GM18498 (cell line): ENCODE measurements around the gene CYB5R2.
A peak's percentile ranks its signal among the peaks of the same experiment; 100 is the strongest.

ENCODE experiments used
- ATAC-seq: cut with Tn5 transposase; IDR thresholded peaks from one replicate; pipeline ENCODE4 v1.9.1; 2021; ENCODE audit warnings: mild to moderate bottlenecking, moderate library complexity; ENCODE audit not compliant: unreplicated experiment

The CYB5R2 gene

GRCh38 chr11:7638710-7639642 lies 34.3 kb downstream of the CYB5R2 start:
- peak; percentile 87 for ATAC-seq

GRCh38 chr11:7637447-7638157 lies 35.7 kb downstream of the CYB5R2 start:
- ATAC-seq = no peak

GRCh38 chr11:7636350-7636749 lies 37.0 kb downstream of the CYB5R2 start:
- ATAC-seq = no peak

- ATAC-seq = no peak
These were observed 37.6 kb downstream of the CYB5R2 start for GRCh38 chr11:7635708-7636107.

GRCh38 chr11:7635137-7635536 lies 38.2 kb downstream of the CYB5R2 start:
- ATAC-seq = no peak

GRCh38 chr11:7632211-7632610 lies 41.1 kb downstream of the CYB5R2 start:
- ATAC-seq = no peak

- no peak for ATAC-seq
These were observed 43.3 kb downstream of the CYB5R2 start for GRCh38 chr11:7630002-7630401.

GRCh38 chr11:7628660-7629059 lies 44.6 kb downstream of the CYB5R2 start:
- no peak for ATAC-seq

- no peak for ATAC-seq
These were observed 50.6 kb downstream of the CYB5R2 start for GRCh38 chr11:7622721-7623120.

GRCh38 chr11:7621554-7621953 lies 51.7 kb downstream of the CYB5R2 start:
- no peak for ATAC-seq

- ATAC-seq = no peak
These were observed 52.2 kb downstream of the CYB5R2 start for GRCh38 chr11:7621090-7621489.

- ATAC-seq = no peak
These were observed 54.0 kb downstream of the CYB5R2 start for GRCh38 chr11:7619322-7619721.

GRCh38 chr11:7617032-7617431 lies 56.3 kb downstream of the CYB5R2 start:
- ATAC-seq = no peak
